ENCODE measurements around the gene OGN.
A peak's percentile ranks its signal among the peaks of the same experiment; 100 is the strongest.

DNA sequence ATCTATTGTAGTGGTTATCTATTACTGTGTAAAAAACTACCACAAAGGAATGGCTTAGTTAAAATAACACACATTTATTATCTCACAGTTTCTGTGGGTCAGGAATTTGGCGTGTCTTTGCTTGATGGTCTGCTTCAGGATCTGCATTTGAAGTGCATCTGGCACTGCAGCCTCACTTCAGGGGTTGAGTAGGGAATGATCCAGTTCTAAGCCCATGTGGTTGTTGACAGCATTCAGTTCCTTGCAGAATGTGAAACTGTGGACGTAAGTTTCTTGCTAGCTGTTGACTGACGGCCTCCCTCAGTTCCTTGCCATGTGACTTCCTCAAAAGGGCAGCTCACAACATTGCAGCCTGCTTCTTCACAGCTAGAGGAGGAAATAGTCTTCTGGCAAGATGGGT, 2.1 kb upstream of the OGN start:
- TF ChIP-seq TAF1 (IDR thresholded peaks at IDR 0.05; ENCODE audit: low read depth, low read length) (no peak), SPI1 (IDR thresholded peaks at IDR 0.05; ENCODE audit: low read depth, low read length) (peak; percentile 82), POLR2A (IDR thresholded peaks at IDR 0.05; ENCODE audit: low read depth, low read length) (no peak; the same call in 1 of the 2 replicates)
